ENCODE results near the gene MTMR2.

DNA sequence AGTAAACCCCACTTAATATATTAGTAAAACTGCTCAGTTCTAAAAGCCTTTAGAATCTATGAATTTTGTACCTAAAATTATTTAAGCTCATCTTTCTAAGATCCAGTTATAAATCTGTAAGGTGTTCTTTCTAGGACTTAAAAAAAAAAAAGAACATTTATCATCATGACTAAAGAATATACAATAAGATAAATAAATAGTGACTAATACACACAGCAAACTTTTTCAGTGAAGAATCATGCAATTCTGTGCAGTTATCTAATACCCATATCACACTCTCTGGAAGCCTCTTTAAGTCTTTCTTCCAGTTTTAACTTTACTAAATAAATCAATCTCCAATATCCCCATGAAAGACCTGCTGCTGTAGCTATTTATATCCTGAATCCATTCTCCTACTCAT is 73.8 kb downstream of the MTMR2 start:
- TF ChIP-seq, protein P1, sequence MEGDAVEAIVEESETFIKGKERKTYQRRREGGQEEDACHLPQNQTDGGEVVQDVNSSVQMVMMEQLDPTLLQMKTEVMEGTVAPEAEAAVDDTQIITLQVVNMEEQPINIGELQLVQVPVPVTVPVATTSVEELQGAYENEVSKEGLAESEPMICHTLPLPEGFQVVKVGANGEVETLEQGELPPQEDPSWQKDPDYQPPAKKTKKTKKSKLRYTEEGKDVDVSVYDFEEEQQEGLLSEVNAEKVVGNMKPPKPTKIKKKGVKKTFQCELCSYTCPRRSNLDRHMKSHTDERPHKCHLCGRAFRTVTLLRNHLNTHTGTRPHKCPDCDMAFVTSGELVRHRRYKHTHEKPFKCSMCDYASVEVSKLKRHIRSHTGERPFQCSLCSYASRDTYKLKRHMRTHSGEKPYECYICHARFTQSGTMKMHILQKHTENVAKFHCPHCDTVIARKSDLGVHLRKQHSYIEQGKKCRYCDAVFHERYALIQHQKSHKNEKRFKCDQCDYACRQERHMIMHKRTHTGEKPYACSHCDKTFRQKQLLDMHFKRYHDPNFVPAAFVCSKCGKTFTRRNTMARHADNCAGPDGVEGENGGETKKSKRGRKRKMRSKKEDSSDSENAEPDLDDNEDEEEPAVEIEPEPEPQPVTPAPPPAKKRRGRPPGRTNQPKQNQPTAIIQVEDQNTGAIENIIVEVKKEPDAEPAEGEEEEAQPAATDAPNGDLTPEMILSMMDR (IDR thresholded peaks at IDR 0.05; ENCODE audit: poor library complexity) = no peak
- TF ChIP-seq EZH2 (IDR thresholded peaks at IDR 0.05; ENCODE audit: borderline replicate concordance) (no peak), EZH2phosphoT487 (IDR thresholded peaks at IDR 0.05; ENCODE audit: low read depth, severe bottlenecking, unreplicated experiment) (no peak)

All from hepatocyte (in vitro differentiated cells).